ELR (cell line): ENCODE data around the gene NHSL1.
A peak's percentile ranks its signal among the peaks of the same experiment; 100 is the strongest.

ENCODE experiments used
- DNase-seq: peaks from one replicate; pipeline ENCODE4 v3.0.0-alpha.2; 2015; ENCODE audit warnings: low read depth

The NHSL1 gene

GRCh38 chr6:138499303-138500018 is at the start of gene NHSL1:
Gene NHSL1 (minus strand): TSS chr6:138499494. CDS start chr6:138499290, 204 bp downstream.
- DNase-seq, result no peak

GRCh38 chr6:138546733-138547185 is 47.5 kb upstream of the NHSL1 start:
- DNase-seq, result peak; percentile 80

DNA sequence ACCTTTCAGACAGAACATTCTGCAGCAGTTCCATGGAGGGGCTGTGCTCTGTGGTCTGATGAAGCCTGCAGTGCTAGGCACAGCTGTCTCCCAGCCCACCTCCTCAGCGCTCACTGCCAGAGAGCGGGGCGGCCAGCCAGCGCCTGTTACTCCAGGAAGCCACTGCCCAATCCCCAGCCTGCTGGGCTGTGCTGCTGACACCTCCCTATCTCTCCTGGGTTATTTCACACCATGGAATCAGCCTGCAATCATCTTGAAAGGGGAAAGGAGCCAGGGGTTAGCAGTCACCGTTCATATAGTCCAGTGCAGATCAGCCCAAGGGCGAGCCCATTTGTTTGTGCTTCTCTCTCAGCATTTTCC is 46.3 kb upstream of the NHSL1 start:
- peak; percentile 22 for DNase-seq

DNA sequence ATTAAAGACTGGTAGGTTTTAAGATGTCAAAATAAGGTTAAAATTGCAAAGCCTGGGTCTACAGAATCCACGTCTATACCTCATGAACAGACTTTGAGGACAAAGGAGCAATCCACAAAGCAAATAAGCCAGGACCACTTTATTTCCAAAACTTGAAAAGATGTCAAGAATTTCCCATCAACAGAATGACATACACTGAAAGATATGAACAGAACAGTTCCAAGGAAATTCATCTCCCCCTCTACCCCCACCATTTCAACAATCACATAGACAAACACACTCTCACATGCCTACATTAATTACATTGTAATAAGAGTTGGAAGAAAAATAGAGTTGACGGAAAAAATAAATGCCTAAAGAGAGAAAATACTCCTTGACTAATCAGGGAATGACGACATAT is 45.2 kb upstream of the NHSL1 start:
- no peak for DNase-seq

- no peak for DNase-seq
These were observed 44.4 kb upstream of the NHSL1 start for GRCh38 chr6:138543657-138544056.

DNA sequence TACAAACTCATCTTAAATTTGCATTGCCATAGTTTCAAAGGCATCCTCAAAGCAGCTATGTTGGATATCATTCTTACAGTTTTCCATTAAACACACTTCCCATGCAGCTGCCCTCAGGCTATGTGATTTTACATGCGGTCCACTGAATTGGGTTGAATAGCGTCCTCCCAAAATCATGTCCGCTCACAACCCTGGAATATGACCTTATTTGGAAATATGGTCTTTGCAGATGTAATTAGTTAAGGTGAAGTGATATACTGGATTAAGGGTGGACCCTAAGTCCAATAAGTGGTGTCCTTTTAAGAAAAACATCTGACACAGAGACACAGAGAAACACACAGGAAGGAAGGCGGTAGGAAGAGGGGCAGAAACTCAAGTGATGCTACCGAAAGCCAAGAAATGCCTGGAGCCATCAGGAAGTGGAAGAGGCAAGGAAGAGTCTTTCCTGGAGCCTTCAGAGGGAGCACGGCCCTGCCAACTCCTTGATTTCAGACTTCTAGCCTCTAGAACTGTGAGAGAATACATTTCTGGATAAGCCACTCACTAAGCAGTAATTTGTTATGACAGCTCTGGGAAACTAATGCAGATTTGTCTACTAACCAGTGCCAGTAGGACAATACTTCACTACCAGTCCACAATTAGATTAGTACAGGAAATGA is 42.7 kb upstream of the NHSL1 start:
- no peak for DNase-seq

- DNase-seq, result no peak
These were observed 41.2 kb upstream of the NHSL1 start for GRCh38 chr6:138540468-138540867.

GRCh38 chr6:138539876-138540275 is 40.6 kb upstream of the NHSL1 start:
- DNase-seq, result no peak

GRCh38 chr6:138538390-138539031 is 39.2 kb upstream of the NHSL1 start:
- DNase-seq, result no peak

DNA sequence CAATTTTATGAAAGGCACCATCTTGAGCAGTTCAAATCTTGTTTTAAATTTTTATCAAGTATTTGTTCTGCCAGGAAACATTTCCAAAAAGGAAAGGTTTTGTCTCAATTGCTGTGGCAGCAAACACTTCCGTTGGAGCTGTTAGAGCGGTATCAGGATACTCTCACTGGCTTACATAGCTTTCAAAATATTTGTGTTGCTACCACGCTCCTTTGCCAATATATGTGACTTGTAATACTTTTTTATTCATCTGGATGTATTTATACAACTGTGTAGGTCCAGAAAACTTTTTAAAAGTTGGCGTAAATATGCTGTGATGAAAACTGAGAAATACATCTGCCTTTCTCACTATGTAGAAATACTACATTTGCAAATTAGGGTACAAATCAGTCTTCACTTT is 37.8 kb upstream of the NHSL1 start:
- no peak for DNase-seq

DNA sequence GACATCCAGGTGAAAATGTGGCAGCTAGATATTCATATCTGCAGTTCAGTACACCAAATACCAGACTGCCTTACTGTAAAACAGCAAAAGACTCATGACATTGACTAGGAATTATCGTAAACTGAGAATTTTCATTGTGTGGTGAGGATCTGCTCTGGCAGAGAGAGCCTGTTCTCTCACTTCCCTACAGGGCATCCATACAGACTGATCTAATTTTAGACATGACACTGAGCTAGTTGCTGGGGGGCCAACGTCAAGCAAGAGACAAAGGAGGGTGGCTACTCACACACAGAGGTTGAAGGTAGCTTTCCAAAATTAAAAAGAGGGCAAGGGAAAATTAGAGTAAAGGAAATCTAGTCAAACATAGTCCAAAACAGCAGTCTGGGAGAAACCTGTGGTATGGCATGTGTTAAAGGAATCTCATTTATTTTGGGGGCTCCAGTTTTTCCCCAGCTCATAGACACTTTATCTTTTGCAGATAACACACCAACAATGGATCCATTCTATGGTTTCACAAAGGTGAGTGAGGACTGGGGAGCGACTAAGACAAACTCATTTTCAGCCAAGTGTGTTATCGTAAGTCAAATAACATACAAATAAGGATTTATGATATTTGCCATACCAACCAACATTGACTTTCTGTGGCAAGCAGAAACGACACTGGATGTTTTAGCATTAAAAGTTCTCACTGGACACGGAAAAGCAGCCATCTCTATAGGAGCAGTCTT is 36.6 kb upstream of the NHSL1 start:
- no peak for DNase-seq

GRCh38 chr6:138533667-138534066 is 34.4 kb upstream of the NHSL1 start:
- no peak for DNase-seq

DNA sequence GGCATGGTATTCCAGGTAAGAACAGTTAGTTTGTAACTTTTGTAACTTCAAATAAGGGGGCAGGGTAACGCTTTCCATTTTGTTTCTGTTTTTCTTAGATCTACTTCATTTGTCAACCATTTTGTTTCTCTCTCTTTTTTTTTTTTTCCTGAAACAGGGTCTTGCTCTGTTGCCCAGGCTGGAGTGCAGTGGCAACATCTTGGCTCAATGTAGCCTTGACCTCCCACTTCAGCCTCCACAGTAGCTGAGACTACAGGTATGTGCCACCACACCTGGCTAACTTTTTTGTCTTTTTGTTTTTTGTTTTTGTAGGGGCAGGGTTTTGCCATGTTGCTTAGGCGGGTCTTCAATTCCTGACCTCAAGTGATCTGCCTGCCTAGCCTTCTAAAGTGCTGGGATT is 32.1 kb upstream of the NHSL1 start:
- DNase-seq, result no peak

GRCh38 chr6:138529478-138529877 is 30.2 kb upstream of the NHSL1 start:
- DNase-seq, result no peak

- DNase-seq, result no peak
These were observed 29.7 kb upstream of the NHSL1 start for GRCh38 chr6:138528956-138529355.

DNA sequence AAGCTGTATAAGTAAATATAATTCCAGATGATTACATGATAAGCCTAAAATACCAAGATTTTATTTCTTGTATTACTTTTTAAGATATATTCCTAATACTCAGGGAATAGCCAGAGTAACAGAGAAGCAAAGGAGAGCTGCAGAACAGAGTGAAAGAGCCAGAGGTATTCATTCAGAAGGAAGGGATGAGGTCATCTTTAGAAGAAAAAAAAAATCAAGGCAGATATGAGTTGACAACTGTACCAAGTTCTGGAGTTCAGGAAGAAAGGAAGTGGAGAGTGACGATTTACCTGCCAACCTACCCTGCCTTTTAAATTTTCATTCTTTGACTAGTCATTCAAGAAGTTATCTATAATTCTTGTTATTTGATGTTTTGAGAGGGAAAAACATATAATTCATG is 28.8 kb upstream of the NHSL1 start:
- DNase-seq, result no peak

DNA sequence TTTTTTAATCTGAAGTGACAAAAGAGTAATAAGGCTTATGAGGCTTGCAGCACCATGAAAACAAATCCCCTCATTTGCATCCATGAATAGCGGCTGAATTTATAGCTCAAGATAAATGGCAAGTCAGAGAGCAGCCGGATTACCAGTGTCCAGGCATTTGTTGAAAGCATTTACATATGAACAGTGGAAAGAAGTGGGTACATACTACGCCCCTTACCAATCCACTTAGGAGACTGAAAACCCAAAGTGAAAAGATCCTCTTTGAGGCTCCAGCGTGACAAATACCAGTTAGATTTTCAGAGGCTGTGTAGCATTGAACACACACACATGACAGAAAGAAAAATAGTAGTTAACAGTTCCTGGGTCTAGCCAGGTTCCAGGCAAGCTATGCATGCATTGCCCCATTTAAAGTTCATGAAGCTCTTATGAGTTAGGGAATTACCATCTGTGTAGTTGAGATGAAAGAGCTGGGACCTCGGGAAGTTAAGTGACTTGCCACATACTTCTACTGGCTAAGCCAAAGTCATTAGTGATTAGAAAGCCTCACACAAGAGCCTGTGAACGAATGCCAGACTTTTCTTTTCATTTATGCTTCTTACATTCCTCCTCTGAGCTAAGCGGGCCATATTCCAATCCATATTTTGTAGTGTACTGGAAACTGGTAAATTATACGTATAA is 28.3 kb upstream of the NHSL1 start:
- DNase-seq, result no peak

DNA sequence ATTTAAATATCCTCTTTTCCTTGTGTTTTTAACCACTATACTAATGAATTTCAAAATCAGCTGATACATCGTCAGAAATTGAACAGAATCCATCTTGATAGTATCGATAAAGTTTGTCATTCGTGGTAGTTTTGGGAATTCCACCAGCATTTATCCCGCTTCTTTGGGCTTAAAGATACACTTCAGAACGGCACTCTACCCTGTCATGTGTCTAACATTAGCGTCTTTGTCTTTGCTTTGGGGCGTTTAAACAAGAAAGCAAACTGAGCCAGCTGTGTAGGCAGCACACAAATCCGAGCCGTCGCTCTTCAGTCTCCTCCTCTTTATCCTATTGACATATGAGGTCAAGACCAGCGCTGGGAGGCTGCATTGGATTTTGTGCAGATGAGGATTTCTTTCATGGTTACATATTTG is 27.5 kb upstream of the NHSL1 start:
- DNase-seq, result no peak

- no peak for DNase-seq
These were observed 26.1 kb upstream of the NHSL1 start for GRCh38 chr6:138525355-138525754.

DNA sequence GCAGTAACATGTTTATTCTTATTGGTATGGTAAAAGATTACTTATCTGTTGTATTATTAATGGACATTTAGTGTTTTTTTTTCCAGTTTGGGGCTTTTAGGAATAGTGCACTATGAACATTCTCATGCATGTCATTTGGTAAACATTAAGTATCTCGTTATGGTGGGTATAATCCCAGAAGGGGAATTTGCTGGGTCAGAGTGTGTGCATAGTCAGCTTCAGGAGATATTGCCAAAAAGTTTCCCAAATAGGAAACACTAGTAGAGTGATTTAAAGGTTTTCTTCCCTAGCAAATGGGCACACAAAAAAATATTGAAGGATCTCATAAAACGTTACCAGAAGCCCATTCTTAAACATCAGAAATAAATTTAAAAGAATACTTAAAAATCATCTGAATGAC is 25.2 kb upstream of the NHSL1 start:
- no peak for DNase-seq

DNA sequence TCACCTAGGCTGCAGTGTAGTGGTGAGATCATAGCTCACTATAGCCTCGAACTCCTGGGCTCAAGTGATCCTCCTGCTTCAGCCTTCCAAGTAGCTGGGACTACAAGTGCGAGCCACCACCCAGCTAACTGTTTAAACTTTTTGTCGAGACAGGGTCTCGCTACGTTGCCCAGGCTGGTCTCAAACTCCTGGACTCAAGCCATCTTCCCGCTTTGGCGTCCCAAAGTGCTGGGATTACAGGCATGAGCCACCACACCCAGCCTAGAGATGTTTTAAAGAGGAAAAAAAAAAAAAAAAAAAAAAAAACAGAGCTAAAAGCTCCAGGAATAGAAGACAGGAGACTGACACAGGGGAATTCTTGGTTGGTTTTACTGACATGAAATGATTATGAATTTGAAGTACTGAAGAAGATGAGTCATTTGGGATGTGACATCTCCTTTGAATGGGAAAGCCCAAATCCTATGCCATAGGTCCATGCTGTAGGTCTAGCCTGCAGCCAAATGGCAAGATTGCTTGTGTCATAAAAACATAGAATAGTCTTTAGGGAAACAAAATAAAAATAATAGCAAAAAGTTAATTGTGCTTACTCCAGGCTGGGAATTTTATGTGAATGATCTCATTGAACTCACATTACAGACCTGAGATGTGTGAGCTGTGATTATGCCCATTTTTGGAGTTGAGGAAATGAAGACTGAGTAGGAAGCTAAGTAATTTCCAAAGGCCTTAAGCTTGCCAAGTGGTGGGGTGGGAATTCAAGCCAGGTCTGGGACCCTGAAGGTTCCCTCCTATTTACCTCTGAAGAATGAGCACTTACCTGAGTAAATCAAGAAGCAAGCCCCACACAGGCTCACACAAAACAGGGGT is 24.3 kb upstream of the NHSL1 start:
- peak; percentile 39 for DNase-seq
